HepG2 (cell line): ENCODE data around the gene RNASE1. TPM values are rescaled to one million over a fixed set of nuclear protein-coding genes. Genes with fewer than 3 reads are reported as not detected.

ENCODE experiments used
- ATAC-seq: fragments of 200-7000 bp; cut with Tn5 transposase; 3 replicates; pipeline ENCODE4 v1.9.1; 2020; ENCODE audit warnings: mild to moderate bottlenecking, moderate library complexity
- BruUV-seq: library from RNA; stranded (reverse); fragments of 400-500 nt; replicated peaks from 2 replicates; lab custom pipeline; 2021; lab: Mats Ljungman, UMichigan
- CTCF ChIA-PET: fragments of 300-600 bp; formaldehyde crosslinking; extraction: SDS; loops from one replicate; lab custom pipeline; 2021; ENCODE audit warnings: low total read pairs, inconsistent platforms, low intra/inter-chr PET ratio; lab: Yijun Ruan, JAX
- POLR2A ChIA-PET: fragments of 350-600 bp; sonication (Branson Sonifier 250); formaldehyde crosslinking; loops from one replicate; lab custom pipeline; 2020; ENCODE audit warnings: antibody characterized with exemption, inconsistent platforms; lab: Yijun Ruan, JAX
- DNase-seq: peaks from one replicate; pipeline ENCODE4 v3.0.0-alpha.2; 2015; ENCODE audit warnings: low spot score
- FAIRE-seq: peaks from 3 replicates; lab custom pipeline; 2011; peaks lifted over from hg19 to GRCh38; lab: Jason Lieb, UNC
- H2AFZ ChIP-seq: one replicate; pipeline ENCODE4 v1.6.1; 2011; ENCODE audit warnings: low read length, inconsistent platforms
- H3K27ac ChIP-seq: fragments of 300-600 bp; 3 replicates; pipeline ENCODE4 v1.8.0; 2011; ENCODE audit warnings: mixed run types, mild to moderate bottlenecking, mixed read lengths, low read length, inconsistent platforms; ENCODE audit not compliant: insufficient read depth; ENCODE audit errors: extremely low read length
- H3K27me3 ChIP-seq, 2 experiments: fragments of 200-600 bp in 1 of 2; 2 replicates in 1 of 2; 3 replicates in 1 of 2; pipeline versions ENCODE4 v1.6.0 to v1.8.0; 2011; ENCODE audit warnings: low read length in 2 of 2, mild to moderate bottlenecking in 2 of 2, moderate library complexity in 2 of 2, inconsistent platforms in 1 of 2; ENCODE audit not compliant: insufficient read depth in 2 of 2, control insufficient read depth in 1 of 2
- H3K36me3 ChIP-seq, 2 experiments: fragments of 200-600 bp in 1 of 2; replicated peaks in 1 of 2; 2 replicates in 1 of 2; 3 replicates in 1 of 2; pipeline versions ENCODE4 v1.5.1 to v1.8.0; 2011; ENCODE audit warnings: low read length in 2 of 2, inconsistent platforms in 1 of 2; ENCODE audit not compliant: insufficient read depth in 2 of 2, control insufficient read depth in 1 of 2
- H3K4me1 ChIP-seq: 2 replicates; pipeline ENCODE4 v1.5.1; 2012; ENCODE audit warnings: low read length, inconsistent platforms; ENCODE audit not compliant: insufficient read depth
- H3K4me2 ChIP-seq: 2 replicates; pipeline ENCODE4 v1.6.0; 2011; ENCODE audit warnings: low read depth, low read length, inconsistent platforms
- H3K4me3 ChIP-seq, 3 experiments: fragments of 200-600 bp in 1 of 3; sonication (generic), shearing (Covaris generic) in 1 of 3; replicated peaks in 1 of 3; 2 replicates each; pipeline ENCODE4 v1.5.1; 2011 to 2016; ENCODE audit warnings: low read length in 3 of 3, inconsistent platforms in 2 of 3, low read depth in 2 of 3, mild to moderate bottlenecking in 2 of 3, control low read depth in 1 of 3, mixed read lengths in 1 of 3; ENCODE audit not compliant: insufficient read depth in 1 of 3
- H3K79me2 ChIP-seq: one replicate; pipeline ENCODE4 v1.6.1; 2011; ENCODE audit warnings: low read length, inconsistent platforms; ENCODE audit not compliant: insufficient read depth
- H3K9ac ChIP-seq: 2 replicates; pipeline ENCODE4 v1.6.0; 2011; ENCODE audit warnings: mild to moderate bottlenecking, low read depth, low read length, inconsistent platforms; ENCODE audit not compliant: insufficient read depth
- H3K9me3 ChIP-seq: 2 replicates; pipeline ENCODE4 v1.5.1; 2012; ENCODE audit warnings: mild to moderate bottlenecking, low read length
- H4K20me1 ChIP-seq: 2 replicates; pipeline ENCODE4 v1.6.0; 2011; ENCODE audit warnings: inconsistent platforms, mild to moderate bottlenecking, low read length, moderate library complexity; ENCODE audit not compliant: insufficient read depth
- ARNT ChIP-seq: fragments of 450-650 bp; IDR thresholded peaks from 2 replicates; pipeline ENCODE4 v1.6.1; 2017
- ELF1 ChIP-seq: sonication (generic); formaldehyde crosslinking; IDR thresholded peaks from 2 replicates; pipeline ENCODE4 v1.4.0; 2020; ENCODE audit warnings: missing genetic modification reagents
- HNF4G ChIP-seq, 2 experiments: sonication (generic) in 1 of 2; formaldehyde crosslinking in 1 of 2; IDR thresholded peaks; 2 replicates each; pipeline versions ENCODE4 v1.4.0 to v1.6.1; 2011 to 2020; ENCODE audit warnings: borderline replicate concordance in 2 of 2, low read depth in 2 of 2, mild to moderate bottlenecking in 2 of 2, low read length in 1 of 2, missing genetic modification reagents in 1 of 2, moderate library complexity in 1 of 2
- NFATC3 ChIP-seq: sonication (generic); formaldehyde crosslinking; IDR thresholded peaks from 2 replicates; pipeline ENCODE4 v1.5.1; 2020; ENCODE audit warnings: mild to moderate bottlenecking, missing genetic modification reagents
- NFE2L1 ChIP-seq: sonication (generic); formaldehyde crosslinking; IDR thresholded peaks from 2 replicates; pipeline ENCODE4 v1.4.0; 2020; ENCODE audit warnings: missing genetic modification reagents, mild to moderate bottlenecking, borderline replicate concordance
- POLR2AphosphoS5 ChIP-seq: IDR thresholded peaks from 2 replicates; pipeline ENCODE4 v1.6.1; 2012; ENCODE audit warnings: low read depth, low read length
- ZFX ChIP-seq: sonication (generic); formaldehyde crosslinking; IDR thresholded peaks from 2 replicates; pipeline ENCODE4 v1.4.0; 2020; ENCODE audit warnings: mild to moderate bottlenecking, low read depth, missing genetic modification reagents, moderate library complexity
- ZSCAN20 ChIP-seq: sonication (generic); formaldehyde crosslinking; IDR thresholded peaks from 2 replicates; pipeline ENCODE4 v1.4.0; 2020; ENCODE audit warnings: missing genetic modification reagents, mild to moderate bottlenecking, borderline replicate concordance
- WGBS: methylation state at CpG from one replicate; pipeline ENCODE4 v1.1.6; 2017; ENCODE audit warnings: low lambda C conversion rate; 5-methylcytosine and 5-hydroxymethylcytosine counted together
- in situ Hi-C: cut with HindIII; loops from 2 replicates; pipeline ENCODE4 v1.10.0; 2017; ENCODE audit warnings: low pct_unique_long_range_greater_than_20kb; ENCODE audit not compliant: extremely low pct_ligation_motif_present
- intact Hi-C: fragments of 100-400 bp; cut with micrococcal nuclease; formaldehyde crosslinking; loops from one replicate; pipeline ENCODE4 v1.10.0; 2022; ENCODE audit not compliant: unreplicated experiment
- polyA plus RNA-seq, 8 experiments: library from polyadenylated mRNA; depleted of rRNA in 3 of 8; stranded (reverse) in 7 of 8; unstranded in 1 of 8; fragments of >200 nt; fragmentation: Illumina TruSeq in 4 of 8; extraction: Trizol in 4 of 8; gene quantifications; 2 replicates each; pipeline versions ENCODE4 v1.2.1 to v1.2.3, GENCODE V29; 2011 to 2016; ENCODE audit warnings: low read depth in 4 of 8, missing spikeins in 1 of 8, mixed read lengths in 1 of 8; ENCODE audit not compliant: insufficient read depth in 1 of 8
- total RNA-seq, 5 experiments: library from RNA; depleted of rRNA; stranded (reverse); fragments of >200 nt; fragmentation: Illumina TruSeq; extraction: Trizol; gene quantifications; 2 replicates each; pipeline ENCODE4 v1.2.3, GENCODE V29; 2016; ENCODE audit warnings: low read depth in 1 of 5
- TF ChIP-seq, protein P1 (sequence below): sonication (generic); formaldehyde crosslinking; IDR thresholded peaks from 2 replicates; pipeline ENCODE4 v1.5.0; 2020; ENCODE audit warnings: mild to moderate bottlenecking, missing genetic modification reagents, moderate library complexity

Gene RNASE1
- total and polyA plus RNA-seq, 2 of the 13 experiments (the other 11 are each of a cell fraction or from before 2014, with no cell fraction given): not detected

DNA sequence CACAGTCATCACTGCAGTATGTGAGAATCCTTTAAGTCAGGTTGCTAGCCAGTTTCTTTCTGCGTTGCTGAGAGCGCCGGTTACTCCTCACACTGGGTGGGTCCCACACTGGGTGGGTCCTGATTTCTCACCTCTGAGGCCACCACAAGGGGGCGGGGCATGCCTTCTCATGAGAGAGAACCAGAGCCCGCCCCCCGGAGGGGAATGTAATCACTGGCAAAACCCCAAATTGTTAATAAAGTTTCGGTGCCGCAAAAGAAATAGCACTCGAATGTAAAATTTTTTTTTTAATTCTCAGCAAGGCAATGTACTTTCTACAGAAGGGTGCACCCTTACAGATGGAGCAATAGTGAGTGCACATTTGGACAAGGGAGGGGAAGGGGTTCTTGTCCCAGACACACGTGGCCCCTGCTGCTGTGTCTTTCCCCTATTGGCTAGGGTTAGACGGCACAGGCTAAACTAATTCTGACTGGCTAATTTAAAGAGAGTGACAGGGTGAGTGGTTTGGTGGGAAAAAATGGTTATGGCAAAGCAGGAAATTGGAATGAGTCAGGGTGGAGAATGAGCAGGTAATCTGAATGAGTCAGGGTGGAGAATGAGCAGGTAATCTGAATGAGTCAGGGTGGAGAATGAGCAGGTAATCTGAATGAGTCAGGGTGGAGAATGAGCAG is 25.5 kb upstream of the RNASE1 start (continued):
- TF ChIP-seq, protein P1, sequence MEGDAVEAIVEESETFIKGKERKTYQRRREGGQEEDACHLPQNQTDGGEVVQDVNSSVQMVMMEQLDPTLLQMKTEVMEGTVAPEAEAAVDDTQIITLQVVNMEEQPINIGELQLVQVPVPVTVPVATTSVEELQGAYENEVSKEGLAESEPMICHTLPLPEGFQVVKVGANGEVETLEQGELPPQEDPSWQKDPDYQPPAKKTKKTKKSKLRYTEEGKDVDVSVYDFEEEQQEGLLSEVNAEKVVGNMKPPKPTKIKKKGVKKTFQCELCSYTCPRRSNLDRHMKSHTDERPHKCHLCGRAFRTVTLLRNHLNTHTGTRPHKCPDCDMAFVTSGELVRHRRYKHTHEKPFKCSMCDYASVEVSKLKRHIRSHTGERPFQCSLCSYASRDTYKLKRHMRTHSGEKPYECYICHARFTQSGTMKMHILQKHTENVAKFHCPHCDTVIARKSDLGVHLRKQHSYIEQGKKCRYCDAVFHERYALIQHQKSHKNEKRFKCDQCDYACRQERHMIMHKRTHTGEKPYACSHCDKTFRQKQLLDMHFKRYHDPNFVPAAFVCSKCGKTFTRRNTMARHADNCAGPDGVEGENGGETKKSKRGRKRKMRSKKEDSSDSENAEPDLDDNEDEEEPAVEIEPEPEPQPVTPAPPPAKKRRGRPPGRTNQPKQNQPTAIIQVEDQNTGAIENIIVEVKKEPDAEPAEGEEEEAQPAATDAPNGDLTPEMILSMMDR (CRISPR knock-in tag): peak; percentile 47; the same call in 1 of the 2 replicates

DNA sequence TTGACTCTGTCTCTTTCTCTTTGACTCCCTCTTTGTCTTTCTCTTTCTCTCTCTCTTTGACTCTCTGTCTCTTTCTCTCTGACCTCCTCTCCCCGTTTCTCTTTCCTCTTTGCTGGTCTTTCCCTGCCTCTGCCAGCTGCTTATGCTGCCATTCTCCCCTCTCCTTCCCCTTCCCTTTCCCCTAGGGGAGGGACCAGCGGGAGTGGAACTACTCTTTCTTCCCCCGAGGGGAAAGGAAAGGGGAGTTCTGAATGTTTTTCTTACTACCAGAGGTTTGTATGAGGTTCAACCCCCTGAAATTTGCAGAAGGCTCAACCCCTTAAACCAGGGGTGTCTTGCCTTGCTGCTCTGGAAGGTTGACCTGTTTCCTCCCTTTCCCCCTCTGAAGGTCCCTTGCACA is 24.7 kb upstream of the RNASE1 start:
- intact Hi-C loops: no loop called here
- ATAC-seq: no peak
- Histone ChIP-seq H3K9me3 (no peaks in the 10 kb centered on the region), H4K20me1 (no peaks in the 10 kb centered on the region)
- no peak for TF ChIP-seq ARNT
- no peak for TF ChIP-seq NFATC3 (CRISPR knock-in tag)
- no peak for TF ChIP-seq ZSCAN20 (CRISPR knock-in tag)
- no peak for TF ChIP-seq ZFX (CRISPR knock-in tag)
- no peak for TF ChIP-seq NFE2L1 (CRISPR knock-in tag)
- TF ChIP-seq ELF1 (CRISPR knock-in tag): no peak
- TF ChIP-seq POLR2AphosphoS5: no peak
- no peak for TF ChIP-seq HNF4G (IDR thresholded peaks at IDR 0.05; ENCODE audit: borderline replicate concordance, low read depth, low read length)
- TF ChIP-seq HNF4G (CRISPR knock-in tag; IDR thresholded peaks at IDR 0.05; ENCODE audit: borderline replicate concordance, low read depth): no peak
- TF ChIP-seq, all 625 proteins: peak for 0
- no peak overlapping the region for H3K27ac ChIP-seq
- 26% methylated on average over 3 of the region's 3 CpGs for WGBS
- FAIRE-seq (no peak), DNase-seq (no peak)
- ChIA-PET CTCF (no interaction called here), POLR2A (no interaction called here)
- peaks cover 0 to 3% of the 10 kb centered on the region in 2 experiments; a peak in 3 of 5 replicates for H3K27me3 ChIP-seq
- no peak overlapping the region for H3K4me3 ChIP-seq
- no peaks in the 10 kb centered on the region for H3K4me1 ChIP-seq
- H3K36me3 ChIP-seq: no peaks in the 10 kb centered on the region
- H2AFZ ChIP-seq: no peak overlapping the region
- no peak overlapping the region for H3K9ac ChIP-seq
- no peak overlapping the region for H3K4me2 ChIP-seq
- BruUV-seq: no TSS peak
- in situ Hi-C loops: no loop called here
- H3K79me2 ChIP-seq: no peaks in the 10 kb centered on the region
